ENCODE measurements around the gene KDM2A. TPM values are rescaled to one million over a fixed set of nuclear protein-coding genes. Genes with fewer than 3 reads are reported as not detected.
A peak's percentile ranks its signal among the peaks of the same experiment; 100 is the strongest.
"Not testable (repeated sequence)": the region's sequence is repeated elsewhere in the genome, so short reads cannot be mapped to it uniquely, and the experiment has no call there.

The KDM2A gene
- total RNA-seq, 1 experiment from 2014 or later = 12.6 TPM

GRCh38 chr11:67245046-67245445 lies 126.0 kb downstream of the KDM2A start:
- DNase-seq (ENCODE audit: low read depth, low spot score) = no peak
- in situ Hi-C loops (cut with HindIII; ENCODE audit: low pct_unique_long_range_greater_than_20kb, low sequenced_read_pairs) = no loop called here

- in situ Hi-C loops (cut with HindIII; ENCODE audit: low pct_unique_long_range_greater_than_20kb, low sequenced_read_pairs) = no loop called here
- DNase-seq (ENCODE audit: low read depth, low spot score) = no peak
Measured at GRCh38 chr11:67247946-67248550, 129.0 kb downstream of the KDM2A start.

- no peak for DNase-seq (ENCODE audit: low read depth, low spot score)
- in situ Hi-C loops (cut with HindIII; ENCODE audit: low pct_unique_long_range_greater_than_20kb, low sequenced_read_pairs) = no loop called here
Measured at GRCh38 chr11:67248653-67249052, 129.6 kb downstream of the KDM2A start.

GRCh38 chr11:67250059-67251043 lies 131.3 kb downstream of the KDM2A start:
- DNase-seq (ENCODE audit: low read depth, low spot score) = no peak
- in situ Hi-C loops (cut with HindIII; ENCODE audit: low pct_unique_long_range_greater_than_20kb, low sequenced_read_pairs) = no loop called here

- DNase-seq (ENCODE audit: low read depth, low spot score) = no peak
- in situ Hi-C loops (cut with HindIII; ENCODE audit: low pct_unique_long_range_greater_than_20kb, low sequenced_read_pairs) = no loop called here
Measured at GRCh38 chr11:67251841-67252240, 132.8 kb downstream of the KDM2A start.

- in situ Hi-C loops (cut with HindIII; ENCODE audit: low pct_unique_long_range_greater_than_20kb, low sequenced_read_pairs) = no loop called here
- DNase-seq (ENCODE audit: low read depth, low spot score) = peak; percentile 76
Measured at GRCh38 chr11:67252831-67253239, 133.8 kb downstream of the KDM2A start.

- in situ Hi-C loops (cut with HindIII; ENCODE audit: low pct_unique_long_range_greater_than_20kb, low sequenced_read_pairs) = no loop called here
- DNase-seq (ENCODE audit: low read depth, low spot score) = peak; percentile 29
Measured at GRCh38 chr11:67253872-67254624, 135.0 kb downstream of the KDM2A start.

- in situ Hi-C loops (cut with HindIII; ENCODE audit: low pct_unique_long_range_greater_than_20kb, low sequenced_read_pairs) = no loop called here
- no peak for DNase-seq (ENCODE audit: low read depth, low spot score)
Measured at GRCh38 chr11:67254798-67255197, 135.7 kb downstream of the KDM2A start.

GRCh38 chr11:67255353-67255752 lies 136.3 kb downstream of the KDM2A start:
- in situ Hi-C loops (cut with HindIII; ENCODE audit: low pct_unique_long_range_greater_than_20kb, low sequenced_read_pairs) = no loop called here
- DNase-seq (ENCODE audit: low read depth, low spot score) = no peak

- in situ Hi-C loops (cut with HindIII; ENCODE audit: low pct_unique_long_range_greater_than_20kb, low sequenced_read_pairs) = no loop called here
- DNase-seq (ENCODE audit: low read depth, low spot score) = no peak
Measured at GRCh38 chr11:67255864-67256263, 136.8 kb downstream of the KDM2A start.

GRCh38 chr11:67256477-67257135 lies 137.5 kb downstream of the KDM2A start:
- in situ Hi-C loops (cut with HindIII; ENCODE audit: low pct_unique_long_range_greater_than_20kb, low sequenced_read_pairs) = no loop called here
- no peak for DNase-seq (ENCODE audit: low read depth, low spot score)

- in situ Hi-C loops (cut with HindIII; ENCODE audit: low pct_unique_long_range_greater_than_20kb, low sequenced_read_pairs) = no loop called here
Measured at GRCh38 chr11:67260406-67260805, 141.3 kb downstream of the KDM2A start.

GRCh38 chr11:67260885-67261639 lies 142.0 kb downstream of the KDM2A start:
- peak; percentile 31 for DNase-seq (ENCODE audit: low read depth, low spot score)
- in situ Hi-C loops (cut with HindIII; ENCODE audit: low pct_unique_long_range_greater_than_20kb, low sequenced_read_pairs) = not testable (repeated sequence)

More at GRCh38 chr11:67260406-67260805, 141.3 kb downstream of the KDM2A start:
- DNase-seq (ENCODE audit: low read depth, low spot score) = no peak

- no peak for DNase-seq (ENCODE audit: low read depth, low spot score)
- in situ Hi-C loops (cut with HindIII; ENCODE audit: low pct_unique_long_range_greater_than_20kb, low sequenced_read_pairs) = no loop called here
Measured at GRCh38 chr11:67261640-67261945, 142.5 kb downstream of the KDM2A start.

- DNase-seq (ENCODE audit: low read depth, low spot score) = no peak
- in situ Hi-C loops (cut with HindIII; ENCODE audit: low pct_unique_long_range_greater_than_20kb, low sequenced_read_pairs) = no loop called here
Measured at GRCh38 chr11:67261946-67262681, 143.1 kb downstream of the KDM2A start.
